GM18907 (cell line): ENCODE data around the gene CCDC106.

ENCODE experiments used
- ATAC-seq: cut with Tn5 transposase; IDR thresholded peaks from one replicate; pipeline ENCODE4 v1.9.1; 2021; ENCODE audit warnings: mild to moderate bottlenecking, moderate library complexity; ENCODE audit not compliant: unreplicated experiment

The CCDC106 gene

GRCh38 chr19:55647732-55648584 lies at the start of gene CCDC106:
Gene CCDC106 (plus strand): TSS chr19:55648212. CDS start chr19:55649047, 835 bp downstream.
- no peak for ATAC-seq

- ATAC-seq, result peak; percentile 57
Measured at GRCh38 chr19:55598719-55599467, 49.1 kb upstream of the CCDC106 start.

- peak; percentile 57 for ATAC-seq
Measured at GRCh38 chr19:55599468-55599841, 48.6 kb upstream of the CCDC106 start, which contains the start of gene FIZ1. Gene FIZ1 (minus strand): TSS chr19:55599517. CDS start chr19:55597865, 1,652 bp downstream.

GRCh38 chr19:55599842-55600661 lies 48.0 kb upstream of the CCDC106 start, which contains the start of gene ZNF524:
Gene ZNF524 (plus strand): TSS chr19:55600288. CDS start chr19:55602113, 1,825 bp downstream.
- peak; percentile 54 for ATAC-seq

GRCh38 chr19:55600662-55601028 lies 47.4 kb upstream of the CCDC106 start:
- no peak for ATAC-seq

- ATAC-seq, result no peak
Measured at GRCh38 chr19:55601084-55601483, 46.9 kb upstream of the CCDC106 start.

GRCh38 chr19:55602104-55603001 lies 45.7 kb upstream of the CCDC106 start:
- no peak for ATAC-seq

- ATAC-seq, result no peak
Measured at GRCh38 chr19:55603115-55603514, 44.9 kb upstream of the CCDC106 start.

GRCh38 chr19:55603581-55604292 lies 44.3 kb upstream of the CCDC106 start:
- ATAC-seq, result no peak

- ATAC-seq, result peak; percentile 72
Measured at GRCh38 chr19:55605207-55605636, 42.8 kb upstream of the CCDC106 start.

- peak; percentile 34 for ATAC-seq
Measured at GRCh38 chr19:55605637-55606470, 42.2 kb upstream of the CCDC106 start, which contains the start of gene ZNF865. Gene ZNF865 (plus strand): TSS chr19:55605647. CDS start chr19:55613619, 7,972 bp downstream.

- ATAC-seq, result no peak
Measured at GRCh38 chr19:55606471-55606787, 41.6 kb upstream of the CCDC106 start.

GRCh38 chr19:55606817-55607216 lies 41.2 kb upstream of the CCDC106 start:
- no peak for ATAC-seq

GRCh38 chr19:55609326-55609725 lies 38.7 kb upstream of the CCDC106 start:
- ATAC-seq, result no peak

- ATAC-seq, result no peak
Measured at GRCh38 chr19:55611300-55611982, 36.6 kb upstream of the CCDC106 start.

GRCh38 chr19:55611983-55612645 lies 35.9 kb upstream of the CCDC106 start:
- no peak for ATAC-seq

GRCh38 chr19:55613396-55613795 lies 34.6 kb upstream of the CCDC106 start:
- ATAC-seq, result no peak
